HepG2 (cell line): ENCODE measurements around the gene VAT1L. TPM values are rescaled to one million over a fixed set of nuclear protein-coding genes. Genes with fewer than 3 reads are reported as not detected.

Experiments
- ATAC-seq: fragments of 200-7000 bp; cut with Tn5 transposase; 3 replicates; pipeline ENCODE4 v1.9.1; 2020; ENCODE audit warnings: mild to moderate bottlenecking, moderate library complexity
- BruUV-seq: library from RNA; stranded (reverse); fragments of 400-500 nt; replicated peaks from 2 replicates; lab custom pipeline; 2021; lab: Mats Ljungman, UMichigan
- CTCF ChIA-PET: fragments of 300-600 bp; formaldehyde crosslinking; extraction: SDS; loops from one replicate; lab custom pipeline; 2021; ENCODE audit warnings: low total read pairs, inconsistent platforms, low intra/inter-chr PET ratio; lab: Yijun Ruan, JAX
- POLR2A ChIA-PET: fragments of 350-600 bp; sonication (Branson Sonifier 250); formaldehyde crosslinking; loops from one replicate; lab custom pipeline; 2020; ENCODE audit warnings: antibody characterized with exemption, inconsistent platforms; lab: Yijun Ruan, JAX
- DNase-seq: peaks from one replicate; pipeline ENCODE4 v3.0.0-alpha.2; 2015; ENCODE audit warnings: low spot score
- FAIRE-seq: peaks from 3 replicates; lab custom pipeline; 2011; peaks lifted over from hg19 to GRCh38; lab: Jason Lieb, UNC
- H2AFZ ChIP-seq: one replicate; pipeline ENCODE4 v1.6.1; 2011; ENCODE audit warnings: low read length, inconsistent platforms
- H3K27ac ChIP-seq: fragments of 300-600 bp; 3 replicates; pipeline ENCODE4 v1.8.0; 2011; ENCODE audit warnings: mixed run types, mild to moderate bottlenecking, mixed read lengths, low read length, inconsistent platforms; ENCODE audit not compliant: insufficient read depth; ENCODE audit errors: extremely low read length
- H3K27me3 ChIP-seq, 2 experiments: fragments of 200-600 bp in 1 of 2; 2 replicates in 1 of 2; 3 replicates in 1 of 2; pipeline versions ENCODE4 v1.6.0 to v1.8.0; 2011; ENCODE audit warnings: low read length in 2 of 2, mild to moderate bottlenecking in 2 of 2, moderate library complexity in 2 of 2, inconsistent platforms in 1 of 2; ENCODE audit not compliant: insufficient read depth in 2 of 2, control insufficient read depth in 1 of 2
- H3K36me3 ChIP-seq, 2 experiments: fragments of 200-600 bp in 1 of 2; replicated peaks in 1 of 2; 2 replicates in 1 of 2; 3 replicates in 1 of 2; pipeline versions ENCODE4 v1.5.1 to v1.8.0; 2011; ENCODE audit warnings: low read length in 2 of 2, inconsistent platforms in 1 of 2; ENCODE audit not compliant: insufficient read depth in 2 of 2, control insufficient read depth in 1 of 2
- H3K4me1 ChIP-seq: 2 replicates; pipeline ENCODE4 v1.5.1; 2012; ENCODE audit warnings: low read length, inconsistent platforms; ENCODE audit not compliant: insufficient read depth
- H3K4me2 ChIP-seq: 2 replicates; pipeline ENCODE4 v1.6.0; 2011; ENCODE audit warnings: low read depth, low read length, inconsistent platforms
- H3K4me3 ChIP-seq, 3 experiments: fragments of 200-600 bp in 1 of 3; sonication (generic), shearing (Covaris generic) in 1 of 3; replicated peaks in 1 of 3; 2 replicates each; pipeline ENCODE4 v1.5.1; 2011 to 2016; ENCODE audit warnings: low read length in 3 of 3, inconsistent platforms in 2 of 3, low read depth in 2 of 3, mild to moderate bottlenecking in 2 of 3, control low read depth in 1 of 3, mixed read lengths in 1 of 3; ENCODE audit not compliant: insufficient read depth in 1 of 3
- H3K79me2 ChIP-seq: one replicate; pipeline ENCODE4 v1.6.1; 2011; ENCODE audit warnings: low read length, inconsistent platforms; ENCODE audit not compliant: insufficient read depth
- H3K9ac ChIP-seq: 2 replicates; pipeline ENCODE4 v1.6.0; 2011; ENCODE audit warnings: mild to moderate bottlenecking, low read depth, low read length, inconsistent platforms; ENCODE audit not compliant: insufficient read depth
- H3K9me3 ChIP-seq: 2 replicates; pipeline ENCODE4 v1.5.1; 2012; ENCODE audit warnings: mild to moderate bottlenecking, low read length
- H4K20me1 ChIP-seq: 2 replicates; pipeline ENCODE4 v1.6.0; 2011; ENCODE audit warnings: inconsistent platforms, mild to moderate bottlenecking, low read length, moderate library complexity; ENCODE audit not compliant: insufficient read depth
- BRCA1 ChIP-seq: sonication (generic); formaldehyde crosslinking; IDR thresholded peaks from 2 replicates; pipeline ENCODE4 v1.4.0; 2020; ENCODE audit warnings: missing genetic modification reagents
- ETV5 ChIP-seq: IDR thresholded peaks from 2 replicates; pipeline ENCODE4 v1.6.1; 2018; ENCODE audit warnings: missing biosample characterization, missing genetic modification reagents, inconsistent platforms, borderline replicate concordance
- HNRNPK ChIP-seq: fragments of 200-400 bp; formaldehyde crosslinking; IDR thresholded peaks from 2 replicates; pipeline ENCODE4 v1.6.1; 2018; ENCODE audit warnings: low read length, low read depth, moderate library complexity, mild to moderate bottlenecking; ENCODE audit not compliant: poor library complexity, severe bottlenecking
- IRF2 ChIP-seq: IDR thresholded peaks from 2 replicates; pipeline ENCODE4 v1.6.1; 2018; ENCODE audit warnings: missing genetic modification reagents, missing compliant biosample characterization
- KMT2B ChIP-seq: IDR thresholded peaks from 2 replicates; pipeline ENCODE4 v1.6.1; 2016; ENCODE audit warnings: missing genetic modification reagents, missing compliant biosample characterization
- PRPF4 ChIP-seq: fragments of 200-400 bp; formaldehyde crosslinking; IDR thresholded peaks from 2 replicates; pipeline ENCODE4 v1.6.1; 2016; ENCODE audit warnings: low read length, low read depth; ENCODE audit not compliant: poor library complexity, severe bottlenecking
- RFX5 ChIP-seq: IDR thresholded peaks from 2 replicates; pipeline ENCODE4 v1.6.1; 2011; ENCODE audit warnings: low read depth, low read length, improper control_type of control experiment
- SOX13 ChIP-seq, 3 experiments: fragments of 450-650 bp in 1 of 3; sonication (generic) in 1 of 3; formaldehyde crosslinking in 1 of 3; IDR thresholded peaks in 2 of 3; conservative IDR thresholded peaks in 1 of 3; 2 replicates each; pipeline versions ENCODE4 v1.5.0 to v1.6.1; 2016 to 2020; ENCODE audit warnings: antibody characterized with exemption in 1 of 3, mild to moderate bottlenecking in 1 of 3, missing compliant biosample characterization in 1 of 3, missing genetic modification reagents in 1 of 3, moderate library complexity in 1 of 3
- STAG1 ChIP-seq: sonication (generic); formaldehyde crosslinking; IDR thresholded peaks from 2 replicates; pipeline ENCODE4 v1.4.0; 2020; ENCODE audit warnings: missing genetic modification reagents
- YEATS2 ChIP-seq: sonication (generic); formaldehyde crosslinking; IDR thresholded peaks from 2 replicates; pipeline ENCODE4 v1.4.0; 2020; ENCODE audit warnings: missing genetic modification reagents, borderline replicate concordance
- ZBTB21 ChIP-seq: sonication (generic); formaldehyde crosslinking; IDR thresholded peaks from 2 replicates; pipeline ENCODE4 v1.4.0; 2020; ENCODE audit warnings: missing genetic modification reagents
- ZNF713 ChIP-seq: sonication (generic); formaldehyde crosslinking; IDR thresholded peaks from 2 replicates; pipeline ENCODE4 v1.4.0; 2020; ENCODE audit warnings: mild to moderate bottlenecking, missing genetic modification reagents
- WGBS: methylation state at CpG from one replicate; pipeline ENCODE4 v1.1.6; 2017; ENCODE audit warnings: low lambda C conversion rate; 5-methylcytosine and 5-hydroxymethylcytosine counted together
- in situ Hi-C: cut with HindIII; loops from 2 replicates; pipeline ENCODE4 v1.10.0; 2017; ENCODE audit warnings: low pct_unique_long_range_greater_than_20kb; ENCODE audit not compliant: extremely low pct_ligation_motif_present
- intact Hi-C: fragments of 100-400 bp; cut with micrococcal nuclease; formaldehyde crosslinking; loops from one replicate; pipeline ENCODE4 v1.10.0; 2022; ENCODE audit not compliant: unreplicated experiment
- polyA plus RNA-seq, 8 experiments: library from polyadenylated mRNA; depleted of rRNA in 3 of 8; stranded (reverse) in 7 of 8; unstranded in 1 of 8; fragments of >200 nt; fragmentation: Illumina TruSeq in 4 of 8; extraction: Trizol in 4 of 8; gene quantifications; 2 replicates each; pipeline versions ENCODE4 v1.2.1 to v1.2.3, GENCODE V29; 2011 to 2016; ENCODE audit warnings: low read depth in 4 of 8, missing spikeins in 1 of 8, mixed read lengths in 1 of 8; ENCODE audit not compliant: insufficient read depth in 1 of 8
- total RNA-seq, 5 experiments: library from RNA; depleted of rRNA; stranded (reverse); fragments of >200 nt; fragmentation: Illumina TruSeq; extraction: Trizol; gene quantifications; 2 replicates each; pipeline ENCODE4 v1.2.3, GENCODE V29; 2016; ENCODE audit warnings: low read depth in 1 of 5
- TF ChIP-seq, protein P1 (sequence below): sonication (generic); formaldehyde crosslinking; IDR thresholded peaks from 2 replicates; pipeline ENCODE4 v1.5.1; 2020; ENCODE audit warnings: missing genetic modification reagents, mild to moderate bottlenecking, borderline replicate concordance
- TF ChIP-seq, protein P2 (sequence below): sonication (generic); formaldehyde crosslinking; IDR thresholded peaks from 2 replicates; pipeline ENCODE4 v1.4.0; 2020; ENCODE audit warnings: missing genetic modification reagents
- TF ChIP-seq, protein P3 (sequence below): sonication (generic); formaldehyde crosslinking; IDR thresholded peaks from 2 replicates; pipeline ENCODE4 v1.4.0; 2020; ENCODE audit warnings: missing genetic modification reagents

VAT1L gene
- total and polyA plus RNA-seq, 2 of the 13 experiments (the other 11 are each of a cell fraction or from before 2014, with no cell fraction given): not detected

DNA sequence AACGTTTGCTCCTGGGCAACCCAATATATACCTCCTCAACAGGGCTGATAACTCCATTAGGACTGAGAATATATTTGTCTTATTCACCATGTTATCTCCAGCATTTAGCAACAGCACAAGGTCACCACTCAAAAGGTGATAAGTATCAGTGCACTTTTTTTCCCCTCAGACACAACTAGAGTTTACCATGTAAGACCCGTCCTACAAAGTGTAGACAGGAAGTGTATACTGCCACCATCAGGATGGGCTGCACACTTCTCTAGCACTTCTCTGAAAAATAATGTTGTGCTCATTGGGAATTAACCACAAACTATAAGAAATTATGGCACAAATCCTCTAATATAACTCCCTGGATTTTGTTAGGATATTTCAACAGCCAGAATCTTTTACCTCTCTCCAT lies 5.7 kb upstream of the VAT1L start:
- Histone ChIP-seq H3K4me1 (peaks cover 21% of the 10 kb centered on the region), H3K79me2 (no peaks in the 10 kb centered on the region), H3K36me3 (no peaks in the 10 kb centered on the region), H2AFZ (no peak overlapping the region), H3K4me2 (no peak overlapping the region), H3K9ac (no peak overlapping the region), H3K4me3 (no peak overlapping the region), H3K9me3 (no peaks in the 10 kb centered on the region), H4K20me1 (no peaks in the 10 kb centered on the region), H3K27me3 (peaks cover 0 to 8% of the 10 kb centered on the region in 2 experiments; a peak in 2 of 5 replicates), H3K27ac (no peak overlapping the region)
- ChIA-PET CTCF (interaction anchor here (1.0 to 2.8 kb wide), 5 partner anchors 60 to 546 kb away, joined by 3 to 28 read pairs (median 4); partner anchors contain the start of gene NUDT7), POLR2A (no interaction called here)
- ATAC-seq (peak; percentile 87), FAIRE-seq (peak; percentile 93), DNase-seq (peak; percentile 49)
- BruUV-seq: no TSS peak
- 27% methylated on average over 2 of the region's 2 CpGs for WGBS
- in situ Hi-C loops (loop anchor here (25.0 kb wide), 1 partner anchor 180 kb away; no protein-coding TSS in a partner anchor), intact Hi-C loops (loop anchor here (1.0 kb wide), 2 partner anchors 60 to 107 kb away; partner anchors contain the start of gene NUDT7)
- TF ChIP-seq KMT2B (0 out of 2 replicates have a peak, but pooled peaks have one; percentile 10), YEATS2 (CRISPR knock-in tag) (no peak), IRF2 (CRISPR knock-in tag) (0 out of 2 replicates have a peak, but pooled peaks have one; percentile 39), BRCA1 (CRISPR knock-in tag) (0 out of 2 replicates have a peak, but pooled peaks have one; percentile 68), RFX5 (no peak), HNRNPK (no peak), ZBTB21 (CRISPR knock-in tag) (no peak), SOX13 (IDR thresholded peaks at IDR 0.05) (no peak), SOX13 (CRISPR knock-in tag; conservative IDR thresholded peaks at IDR 0.05 in 1 of 2, IDR thresholded peaks at IDR 0.05 in 1 of 2) (peak in 1 of 2 experiments; percentile 30; a peak in 1 of 4 replicates), PRPF4 (no peak), STAG1 (CRISPR knock-in tag) (peak; percentile 84), ZNF713 (CRISPR knock-in tag) (no peak), ETV5 (CRISPR knock-in tag) (peak; percentile 51; the same call in 1 of the 2 replicates)
- TF ChIP-seq, protein P1, sequence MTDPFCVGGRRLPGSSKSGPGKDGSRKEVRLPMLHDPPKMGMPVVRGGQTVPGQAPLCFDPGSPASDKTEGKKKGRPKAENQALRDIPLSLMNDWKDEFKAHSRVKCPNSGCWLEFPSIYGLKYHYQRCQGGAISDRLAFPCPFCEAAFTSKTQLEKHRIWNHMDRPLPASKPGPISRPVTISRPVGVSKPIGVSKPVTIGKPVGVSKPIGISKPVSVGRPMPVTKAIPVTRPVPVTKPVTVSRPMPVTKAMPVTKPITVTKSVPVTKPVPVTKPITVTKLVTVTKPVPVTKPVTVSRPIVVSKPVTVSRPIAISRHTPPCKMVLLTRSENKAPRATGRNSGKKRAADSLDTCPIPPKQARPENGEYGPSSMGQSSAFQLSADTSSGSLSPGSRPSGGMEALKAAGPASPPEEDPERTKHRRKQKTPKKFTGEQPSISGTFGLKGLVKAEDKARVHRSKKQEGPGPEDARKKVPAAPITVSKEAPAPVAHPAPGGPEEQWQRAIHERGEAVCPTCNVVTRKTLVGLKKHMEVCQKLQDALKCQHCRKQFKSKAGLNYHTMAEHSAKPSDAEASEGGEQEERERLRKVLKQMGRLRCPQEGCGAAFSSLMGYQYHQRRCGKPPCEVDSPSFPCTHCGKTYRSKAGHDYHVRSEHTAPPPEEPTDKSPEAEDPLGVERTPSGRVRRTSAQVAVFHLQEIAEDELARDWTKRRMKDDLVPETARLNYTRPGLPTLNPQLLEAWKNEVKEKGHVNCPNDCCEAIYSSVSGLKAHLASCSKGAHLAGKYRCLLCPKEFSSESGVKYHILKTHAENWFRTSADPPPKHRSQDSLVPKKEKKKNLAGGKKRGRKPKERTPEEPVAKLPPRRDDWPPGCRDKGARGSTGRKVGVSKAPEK: no peak
- TF ChIP-seq, protein P2, sequence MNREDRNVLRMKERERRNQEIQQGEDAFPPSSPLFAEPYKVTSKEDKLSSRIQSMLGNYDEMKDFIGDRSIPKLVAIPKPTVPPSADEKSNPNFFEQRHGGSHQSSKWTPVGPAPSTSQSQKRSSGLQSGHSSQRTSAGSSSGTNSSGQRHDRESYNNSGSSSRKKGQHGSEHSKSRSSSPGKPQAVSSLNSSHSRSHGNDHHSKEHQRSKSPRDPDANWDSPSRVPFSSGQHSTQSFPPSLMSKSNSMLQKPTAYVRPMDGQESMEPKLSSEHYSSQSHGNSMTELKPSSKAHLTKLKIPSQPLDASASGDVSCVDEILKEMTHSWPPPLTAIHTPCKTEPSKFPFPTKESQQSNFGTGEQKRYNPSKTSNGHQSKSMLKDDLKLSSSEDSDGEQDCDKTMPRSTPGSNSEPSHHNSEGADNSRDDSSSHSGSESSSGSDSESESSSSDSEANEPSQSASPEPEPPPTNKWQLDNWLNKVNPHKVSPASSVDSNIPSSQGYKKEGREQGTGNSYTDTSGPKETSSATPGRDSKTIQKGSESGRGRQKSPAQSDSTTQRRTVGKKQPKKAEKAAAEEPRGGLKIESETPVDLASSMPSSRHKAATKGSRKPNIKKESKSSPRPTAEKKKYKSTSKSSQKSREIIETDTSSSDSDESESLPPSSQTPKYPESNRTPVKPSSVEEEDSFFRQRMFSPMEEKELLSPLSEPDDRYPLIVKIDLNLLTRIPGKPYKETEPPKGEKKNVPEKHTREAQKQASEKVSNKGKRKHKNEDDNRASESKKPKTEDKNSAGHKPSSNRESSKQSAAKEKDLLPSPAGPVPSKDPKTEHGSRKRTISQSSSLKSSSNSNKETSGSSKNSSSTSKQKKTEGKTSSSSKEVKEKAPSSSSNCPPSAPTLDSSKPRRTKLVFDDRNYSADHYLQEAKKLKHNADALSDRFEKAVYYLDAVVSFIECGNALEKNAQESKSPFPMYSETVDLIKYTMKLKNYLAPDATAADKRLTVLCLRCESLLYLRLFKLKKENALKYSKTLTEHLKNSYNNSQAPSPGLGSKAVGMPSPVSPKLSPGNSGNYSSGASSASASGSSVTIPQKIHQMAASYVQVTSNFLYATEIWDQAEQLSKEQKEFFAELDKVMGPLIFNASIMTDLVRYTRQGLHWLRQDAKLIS (CRISPR knock-in tag): no peak
- TF ChIP-seq, protein P3, sequence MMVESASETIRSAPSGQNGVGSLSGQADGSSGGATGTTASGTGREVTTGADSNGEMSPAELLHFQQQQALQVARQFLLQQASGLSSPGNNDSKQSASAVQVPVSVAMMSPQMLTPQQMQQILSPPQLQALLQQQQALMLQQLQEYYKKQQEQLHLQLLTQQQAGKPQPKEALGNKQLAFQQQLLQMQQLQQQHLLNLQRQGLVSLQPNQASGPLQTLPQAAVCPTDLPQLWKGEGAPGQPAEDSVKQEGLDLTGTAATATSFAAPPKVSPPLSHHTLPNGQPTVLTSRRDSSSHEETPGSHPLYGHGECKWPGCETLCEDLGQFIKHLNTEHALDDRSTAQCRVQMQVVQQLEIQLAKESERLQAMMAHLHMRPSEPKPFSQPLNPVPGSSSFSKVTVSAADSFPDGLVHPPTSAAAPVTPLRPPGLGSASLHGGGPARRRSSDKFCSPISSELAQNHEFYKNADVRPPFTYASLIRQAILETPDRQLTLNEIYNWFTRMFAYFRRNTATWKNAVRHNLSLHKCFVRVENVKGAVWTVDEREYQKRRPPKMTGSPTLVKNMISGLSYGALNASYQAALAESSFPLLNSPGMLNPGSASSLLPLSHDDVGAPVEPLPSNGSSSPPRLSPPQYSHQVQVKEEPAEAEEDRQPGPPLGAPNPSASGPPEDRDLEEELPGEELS: peak; percentile 50; the same call in 1 of the 2 replicates
